OCI-LY7 (cell line): ENCODE data around the gene EXOC4. TPM values are rescaled to one million over a fixed set of nuclear protein-coding genes. Genes with fewer than 3 reads are reported as not detected.

Source experiments
- BruUV-seq: library from RNA; stranded (reverse); fragments of 400-500 nt; replicated peaks from 2 replicates; lab custom pipeline; 2021; lab: Mats Ljungman, UMichigan
- CTCF ChIA-PET: fragments of 300-600 bp; sonication (Branson Sonifier 250); formaldehyde crosslinking; loops from one replicate; lab custom pipeline; 2022; ENCODE audit warnings: antibody characterized with exemption; ENCODE audit not compliant: unreplicated experiment; lab: Charles Lee
- POLR2A ChIA-PET: fragments of 300-600 bp; sonication (Branson Sonifier 250); formaldehyde crosslinking; loops from one replicate; lab custom pipeline; 2022; ENCODE audit warnings: antibody characterized with exemption; lab: Charles Lee
- DNase-seq: peaks from one replicate; pipeline ENCODE4 v3.0.0-alpha.2; 2015; ENCODE audit warnings: low spot score
- H2AFZ ChIP-seq: fragments of 200-600 bp; sonication (generic), shearing (Covaris generic); 2 replicates; pipeline ENCODE4 v1.6.1; 2014; ENCODE audit warnings: mild to moderate bottlenecking, antibody characterized with exemption, low read length, moderate library complexity
- H3K27ac ChIP-seq: fragments of 200-600 bp; sonication (generic); 2 replicates; pipeline ENCODE4 v1.5.1; 2014; ENCODE audit warnings: mixed run types, low read depth, mild to moderate bottlenecking, moderate library complexity, low read length, inconsistent platforms; ENCODE audit not compliant: poor library complexity, severe bottlenecking
- H3K36me3 ChIP-seq: fragments of 200-600 bp; sonication (generic); 2 replicates; pipeline ENCODE4 v1.6.1; 2014; ENCODE audit warnings: mild to moderate bottlenecking, antibody characterized with exemption, low read length, moderate library complexity, mixed read lengths; ENCODE audit not compliant: insufficient read depth
- H3K4me1 ChIP-seq: fragments of 200-600 bp; sonication (generic); 2 replicates; pipeline ENCODE4 v1.5.1; 2014; ENCODE audit warnings: mild to moderate bottlenecking, low read length; ENCODE audit not compliant: insufficient read depth, poor library complexity, severe bottlenecking
- H3K4me2 ChIP-seq: fragments of 200-600 bp; sonication (generic); 2 replicates; pipeline ENCODE4 v1.6.1; 2014; ENCODE audit warnings: mild to moderate bottlenecking, low read length
- H3K4me3 ChIP-seq: fragments of 200-600 bp; sonication (generic); 2 replicates; pipeline ENCODE4 v1.5.1; 2014; ENCODE audit warnings: mild to moderate bottlenecking, low read depth, low read length; ENCODE audit not compliant: poor library complexity, severe bottlenecking
- H3K79me2 ChIP-seq: fragments of 200-600 bp; sonication (generic); 2 replicates; pipeline ENCODE4 v1.6.1; 2016; ENCODE audit warnings: low read depth, mild to moderate bottlenecking, low read length, moderate library complexity, mixed read lengths; ENCODE audit not compliant: insufficient read depth
- H3K9me2 ChIP-seq: fragments of 200-600 bp; sonication (generic); 2 replicates; pipeline ENCODE4 v1.6.1; 2016; ENCODE audit warnings: mild to moderate bottlenecking, low read length, mixed read lengths; ENCODE audit not compliant: insufficient read depth
- H3K9me3 ChIP-seq: fragments of 200-600 bp; sonication (generic); 2 replicates; pipeline ENCODE4 v1.6.1; 2014; ENCODE audit warnings: mild to moderate bottlenecking, mixed run types, low read length, mixed read lengths
- H4K20me1 ChIP-seq: fragments of 200-600 bp; sonication (generic); 2 replicates; pipeline ENCODE4 v1.6.1; 2014; ENCODE audit warnings: mild to moderate bottlenecking, antibody characterized with exemption, low read length, moderate library complexity, mixed read lengths; ENCODE audit not compliant: insufficient read depth
- EZH2phosphoT487 ChIP-seq: fragments of 200-600 bp; sonication (generic); IDR thresholded peaks from 2 replicates; pipeline ENCODE4 v1.6.1; 2018; ENCODE audit warnings: low read depth, borderline replicate concordance, mild to moderate bottlenecking, mixed run types, antibody characterized with exemption, low read length, moderate library complexity, mixed read lengths
- intact Hi-C: fragments of 100-400 bp; cut with micrococcal nuclease; formaldehyde crosslinking; loops from one replicate; pipeline ENCODE4 v1.10.0; 2022; ENCODE audit not compliant: unreplicated experiment
- total RNA-seq, 2 experiments: library from RNA; depleted of rRNA in 1 of 2; stranded (reverse); fragments of >200 nt in 1 of 2; shearing (Covaris generic) in 1 of 2; gene quantifications; 2 replicates each; pipeline ENCODE4 v1.2.3, GENCODE V29; 2014 to 2022
- TF ChIP-seq, protein P1 (sequence below): fragments of 200-600 bp; sonication (generic); conservative IDR thresholded peaks from 2 replicates; pipeline ENCODE4 v1.5.1; 2014; ENCODE audit warnings: mild to moderate bottlenecking, antibody characterized with exemption, low read length, moderate library complexity, mixed read lengths

The EXOC4 gene
- total RNA-seq, 2 experiments from 2014 or later = 75.1 to 93.2 TPM

DNA sequence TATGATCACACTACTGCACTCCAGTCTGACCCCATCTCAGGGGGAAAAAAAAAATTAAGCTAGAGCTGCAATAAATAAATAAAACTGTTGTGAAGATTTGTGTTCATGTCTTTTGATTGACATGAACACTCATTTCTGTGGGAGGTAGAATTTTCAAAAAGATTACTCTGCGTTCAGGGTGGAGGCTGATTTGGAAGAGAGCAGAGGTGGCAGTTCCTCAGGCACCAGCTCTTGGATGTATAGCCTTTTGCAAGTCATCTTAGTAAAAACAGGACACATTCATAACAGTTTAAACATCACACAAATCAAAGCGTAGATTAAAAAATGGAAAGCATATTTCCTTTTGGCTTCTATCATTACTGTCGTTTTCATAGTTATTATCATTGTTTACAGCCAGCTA, 630.7 kb downstream of the EXOC4 start:
- no peaks in the 10 kb centered on the region for H4K20me1 ChIP-seq
- POLR2A ChIA-PET = interaction anchor here (0.6 to 0.7 kb wide), 4 partner anchors 33 to 579 kb away, joined by 3 to 6 read pairs (median 4); no protein-coding TSS in a partner anchor
- H3K79me2 ChIP-seq = no peaks in the 10 kb centered on the region
- no peak overlapping the region for H3K27ac ChIP-seq
- intact Hi-C loops = no loop called here
- H2AFZ ChIP-seq = no peak overlapping the region
- H3K36me3 ChIP-seq = no peaks in the 10 kb centered on the region
- BruUV-seq = no TSS peak
- DNase-seq = no peak
- CTCF ChIA-PET = no interaction called here
- peaks cover 4% of the 10 kb centered on the region for H3K4me1 ChIP-seq
- no peaks in the 10 kb centered on the region for H3K9me3 ChIP-seq
- H3K4me3 ChIP-seq = no peak overlapping the region
- H3K4me2 ChIP-seq = no peak overlapping the region
- H3K9me2 ChIP-seq = no peaks in the 10 kb centered on the region
- TF ChIP-seq, protein P1, sequence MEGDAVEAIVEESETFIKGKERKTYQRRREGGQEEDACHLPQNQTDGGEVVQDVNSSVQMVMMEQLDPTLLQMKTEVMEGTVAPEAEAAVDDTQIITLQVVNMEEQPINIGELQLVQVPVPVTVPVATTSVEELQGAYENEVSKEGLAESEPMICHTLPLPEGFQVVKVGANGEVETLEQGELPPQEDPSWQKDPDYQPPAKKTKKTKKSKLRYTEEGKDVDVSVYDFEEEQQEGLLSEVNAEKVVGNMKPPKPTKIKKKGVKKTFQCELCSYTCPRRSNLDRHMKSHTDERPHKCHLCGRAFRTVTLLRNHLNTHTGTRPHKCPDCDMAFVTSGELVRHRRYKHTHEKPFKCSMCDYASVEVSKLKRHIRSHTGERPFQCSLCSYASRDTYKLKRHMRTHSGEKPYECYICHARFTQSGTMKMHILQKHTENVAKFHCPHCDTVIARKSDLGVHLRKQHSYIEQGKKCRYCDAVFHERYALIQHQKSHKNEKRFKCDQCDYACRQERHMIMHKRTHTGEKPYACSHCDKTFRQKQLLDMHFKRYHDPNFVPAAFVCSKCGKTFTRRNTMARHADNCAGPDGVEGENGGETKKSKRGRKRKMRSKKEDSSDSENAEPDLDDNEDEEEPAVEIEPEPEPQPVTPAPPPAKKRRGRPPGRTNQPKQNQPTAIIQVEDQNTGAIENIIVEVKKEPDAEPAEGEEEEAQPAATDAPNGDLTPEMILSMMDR = no peak
- TF ChIP-seq EZH2phosphoT487 = no peak

DNA sequence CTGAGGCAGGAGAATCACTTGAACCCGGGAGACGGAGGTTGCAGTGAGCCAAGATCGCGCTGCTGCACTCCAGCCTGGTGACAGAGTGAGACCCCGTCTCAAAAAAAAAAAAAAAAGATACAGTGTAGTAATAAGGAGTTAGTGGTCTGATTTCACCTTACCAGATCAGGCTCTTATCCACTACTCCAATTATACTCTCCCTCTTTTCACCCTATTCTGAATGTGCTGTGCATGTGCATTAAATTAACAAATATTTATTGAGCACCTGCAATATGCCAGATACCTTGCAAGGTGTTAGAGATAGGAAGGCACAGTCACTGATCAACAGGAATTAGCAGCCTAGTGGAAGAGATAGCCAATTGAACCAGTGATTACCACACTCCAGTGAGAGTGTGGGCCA, 632.3 kb downstream of the EXOC4 start:
- peaks cover 4% of the 10 kb centered on the region for H3K4me1 ChIP-seq
- H3K4me3 ChIP-seq = no peak overlapping the region
- CTCF ChIA-PET = no interaction called here
- H2AFZ ChIP-seq = no peak overlapping the region
- DNase-seq = no peak
- POLR2A ChIA-PET = interaction anchor here (0.7 kb wide), 1 partner anchor 100 kb away, joined by 3 read pairs; no protein-coding TSS in a partner anchor
- no peaks in the 10 kb centered on the region for H3K79me2 ChIP-seq
- no peaks in the 10 kb centered on the region for H3K9me3 ChIP-seq
- no peaks in the 10 kb centered on the region for H3K9me2 ChIP-seq
- intact Hi-C loops = no loop called here
- H4K20me1 ChIP-seq = no peaks in the 10 kb centered on the region
- no peaks in the 10 kb centered on the region for H3K36me3 ChIP-seq
- no TSS peak for BruUV-seq
- TF ChIP-seq EZH2phosphoT487 = no peak
- TF ChIP-seq, protein P1 = no peak
- H3K27ac ChIP-seq = no peak overlapping the region
- H3K4me2 ChIP-seq = no peak overlapping the region

DNA sequence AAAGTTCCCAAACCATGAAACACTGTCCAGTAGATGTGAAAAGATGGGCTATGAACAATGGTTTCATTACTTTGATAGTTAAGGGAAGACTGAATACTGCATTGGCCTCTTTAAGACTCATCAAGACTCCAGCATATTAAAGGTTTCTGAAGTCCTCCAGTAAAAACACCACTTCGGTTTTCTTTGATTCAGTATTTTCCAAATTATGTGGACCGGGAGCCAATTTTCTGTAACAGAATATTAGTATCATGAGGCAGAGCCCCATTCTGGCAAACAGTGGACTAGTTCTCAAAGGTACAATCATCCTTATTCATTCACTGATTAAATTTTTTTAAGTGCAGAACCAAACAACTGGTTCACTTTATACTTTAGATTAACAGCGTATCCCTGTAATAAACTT, 633.2 kb downstream of the EXOC4 start:
- no peak overlapping the region for H3K4me3 ChIP-seq
- no peaks in the 10 kb centered on the region for H3K36me3 ChIP-seq
- H3K4me2 ChIP-seq = no peak overlapping the region
- DNase-seq = no peak
- ChIA-PET POLR2A (no interaction called here), CTCF (no interaction called here)
- H3K9me2 ChIP-seq = no peaks in the 10 kb centered on the region
- intact Hi-C loops = no loop called here
- no peaks in the 10 kb centered on the region for H3K79me2 ChIP-seq
- no peaks in the 10 kb centered on the region for H4K20me1 ChIP-seq
- no peak overlapping the region for H3K27ac ChIP-seq
- H3K4me1 ChIP-seq = peaks cover 4% of the 10 kb centered on the region
- BruUV-seq = no TSS peak
- H3K9me3 ChIP-seq = no peaks in the 10 kb centered on the region
- TF ChIP-seq, protein P1 = no peak
- TF ChIP-seq EZH2phosphoT487 = no peak
- H2AFZ ChIP-seq = no peak overlapping the region
